Measurements from ENCODE around the gene PRKD2. TPM values are rescaled to one million over a fixed set of nuclear protein-coding genes. Genes with fewer than 3 reads are reported as not detected.

The PRKD2 gene
- total and polyA plus RNA-seq, 2 of the 8 experiments (the other 6 are each of a cell fraction or from before 2014, with no cell fraction given): 24.4 to 63.8 TPM

DNA sequence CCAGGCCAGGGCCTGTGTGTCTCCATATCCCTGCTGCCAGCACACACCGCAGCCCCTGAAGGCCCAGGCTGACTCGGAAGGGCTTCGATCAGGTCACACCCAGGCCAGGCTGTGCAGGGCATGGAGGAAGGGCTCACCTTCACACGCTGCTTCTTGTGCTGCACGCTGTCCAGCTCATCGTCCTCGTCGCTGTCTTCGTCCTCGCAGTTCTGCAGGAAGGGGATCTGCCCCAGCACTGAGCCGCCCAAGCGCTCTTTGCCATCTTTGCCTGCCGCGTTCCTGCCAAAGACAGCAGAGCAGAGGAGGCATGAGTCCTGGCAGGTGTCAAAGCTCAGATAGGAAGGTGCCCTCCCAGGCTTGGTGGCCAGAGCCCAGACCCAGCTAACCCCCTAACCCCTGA is 13.7 kb upstream of the PRKD2 start:
- no peak overlapping the region for H2BK15ac ChIP-seq (ENCODE audit: low read length)
- 99% methylated on average over 14 of the region's 14 CpGs; no CpG with 5 or more reads in 1 of the 2 experiments for whole genome bisulfite sequencing, 2 experiments (ENCODE audit: extremely low coverage in 1 of 2, insufficient coverage in 1 of 2, insufficient read length in 1 of 2, insufficient replicate concordance in 2 of 2, low coverage in 1 of 2, low lambda C conversion rate in 2 of 2, missing lambda C conversion rate in 1 of 2)
- H3K56ac ChIP-seq (replicated peaks; ENCODE audit: insufficient read length, low read depth, low read length): no peak overlapping the region
- H2BK12ac ChIP-seq (ENCODE audit: low read depth, low read length): no peak overlapping the region
- no peaks in the 10 kb centered on the region for H3K23me2 ChIP-seq (ENCODE audit: low read depth, low read length)
- no peak overlapping the region for H3K9ac ChIP-seq (replicated peaks in 1 of 4; ENCODE audit: extremely low read depth in 1 of 4, low read depth in 3 of 4, low read length in 3 of 4)
- H2BK20ac ChIP-seq (ENCODE audit: low read length): no peak overlapping the region
- ChIA-PET CTCF (ENCODE audit: partially characterized antibody) (interaction anchor here (0.7 to 15.8 kb wide), 13 partner anchors 10 to 126 kb away, joined by 3 to 188 read pairs (median 4); no protein-coding TSS in a partner anchor), POLR2A (ENCODE audit: partially characterized antibody) (interaction anchor here (0.8 to 4.2 kb wide), 6 partner anchors 10 to 55 kb away, joined by 3 to 26 read pairs (median 6); no protein-coding TSS in a partner anchor)
- H2BK120ac ChIP-seq (replicated peaks; ENCODE audit: low read depth, low read length): no peak overlapping the region
- no peak overlapping the region for H3K4me2 ChIP-seq (ENCODE audit: insufficient read depth in 1 of 2, low read depth in 2 of 2, low read length in 2 of 2)
- peaks cover 8% of the 10 kb centered on the region for H3K79me1 ChIP-seq (ENCODE audit: low read depth, low read length)
- H3K14ac ChIP-seq (ENCODE audit: insufficient read length): no peak overlapping the region
- DNase-seq (ENCODE audit: low read depth in 1 of 2, low spot score in 2 of 2) (no peak), FAIRE-seq (no peak)
- H3K79me2 ChIP-seq (ENCODE audit: control insufficient read depth in 1 of 2, insufficient read depth in 2 of 2, low read length in 2 of 2): peaks cover 0 to 27% of the 10 kb centered on the region in 2 experiments; a peak in 2 of 4 replicates
- H4K5ac ChIP-seq (ENCODE audit: insufficient read length, low read depth, low read length): no peak overlapping the region
- peaks cover 0 to 3% (median 0%) of the 10 kb centered on the region in 4 experiments; a peak in 4 of 7 replicates for H3K4me1 ChIP-seq (replicated peaks in 1 of 4; ENCODE audit: control insufficient read depth in 3 of 4, insufficient read depth in 4 of 4, low read length in 3 of 4)
- no peak overlapping the region for H2AFZ ChIP-seq (ENCODE audit: low read length)
- H2AK5ac ChIP-seq (ENCODE audit: low read depth, low read length): no peak overlapping the region
- no peak overlapping the region; the same call in 1 of the 2 replicates for H2BK5ac ChIP-seq (ENCODE audit: low read depth, low read length)
- H3K18ac ChIP-seq (ENCODE audit: extremely low read depth, low read length): no peak overlapping the region
- H4K91ac ChIP-seq (replicated peaks; ENCODE audit: insufficient read length, low read length): no peak overlapping the region
- no peak overlapping the region for H4K8ac ChIP-seq (ENCODE audit: extremely low read depth, insufficient read depth, low read length)
- H3K9me3 ChIP-seq (ENCODE audit: insufficient read depth in 2 of 2, low read depth in 1 of 2, low read length in 1 of 2): no peaks in the 10 kb centered on the region
- peaks cover 30 to 48% of the 10 kb centered on the region in 2 experiments for H4K20me1 ChIP-seq (replicated peaks in 1 of 2; ENCODE audit: control insufficient read depth in 1 of 2, insufficient read depth in 2 of 2, low read length in 2 of 2)
- H3K27me3 ChIP-seq (replicated peaks in 1 of 4; ENCODE audit: control insufficient read depth in 3 of 4, extremely low read depth in 1 of 4, insufficient read depth in 3 of 4, low read length in 3 of 4): no peaks in the 10 kb centered on the region
- H3K27ac ChIP-seq (ENCODE audit: low read depth, low read length): no peak overlapping the region
- no peak overlapping the region for H3K23ac ChIP-seq (ENCODE audit: insufficient read length)
- H3K36me3 ChIP-seq (ENCODE audit: control insufficient read depth in 2 of 4, insufficient read depth in 4 of 4, low read length in 3 of 4): peaks cover 38 to 71% (median 54%) of the 10 kb centered on the region in 4 experiments
- H3K4me3 ChIP-seq (ENCODE audit: extremely low read depth in 1 of 4, insufficient read depth in 2 of 4, low read depth in 3 of 4, low read length in 4 of 4): no peak overlapping the region
- H3K4ac ChIP-seq (replicated peaks; ENCODE audit: insufficient read length, low read depth, low read length): no peak overlapping the region
- TF ChIP-seq TAF7 (optimal IDR thresholded peaks at IDR 0.05; ENCODE audit: borderline replicate concordance, low read depth, low read length) (no peak), JUND (IDR thresholded peaks at IDR 0.05; ENCODE audit: low read length) (no peak)

All from H1 (cell line).